ENCODE data around the gene SIK3.
A peak's percentile ranks its signal among the peaks of the same experiment; 100 is the strongest.

SIK3 gene

GRCh38 chr11:116997071-116997470, 101.2 kb downstream of the SIK3 start:
- no peak for DNase-seq

DNA sequence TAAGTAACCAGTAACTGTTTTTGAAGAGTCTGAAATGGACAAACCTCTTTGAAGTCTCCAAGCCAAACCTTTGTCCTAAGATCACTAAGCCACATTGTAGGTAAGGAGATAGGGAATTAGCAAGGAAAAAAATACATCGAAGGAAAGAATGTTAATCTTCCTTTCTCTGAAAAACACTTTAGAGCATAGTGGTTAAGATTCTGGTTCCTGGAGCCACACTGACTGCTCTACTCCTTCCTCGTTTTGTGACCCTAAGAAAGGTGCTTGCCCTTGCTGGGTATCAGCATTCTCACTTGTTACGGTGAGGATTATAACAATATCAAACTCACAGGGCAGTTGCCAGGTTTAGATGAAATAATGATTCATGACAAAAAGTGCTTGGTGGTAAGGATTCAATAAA, 104.0 kb downstream of the SIK3 start:
- DNase-seq: no peak

DNA sequence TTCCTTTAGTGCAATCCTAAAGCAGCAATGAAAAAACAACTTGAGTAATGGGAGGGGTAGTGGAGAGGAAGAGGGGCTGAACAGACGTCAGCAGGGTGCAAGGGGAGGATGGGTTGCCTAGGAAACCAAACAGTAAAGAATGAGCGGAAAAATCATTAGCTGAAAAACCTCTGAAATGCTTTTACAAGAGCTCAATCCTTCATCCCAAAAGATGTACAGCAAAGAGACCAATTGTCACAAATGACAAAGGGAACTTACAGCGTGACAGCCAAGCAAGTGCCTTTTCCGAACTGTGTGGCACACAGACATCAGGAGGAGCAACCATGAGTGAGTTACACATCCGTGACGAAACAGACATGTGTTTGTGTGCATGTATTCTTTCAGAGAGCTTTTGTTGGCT, 104.6 kb downstream of the SIK3 start:
- DNase-seq: no peak

- no peak for DNase-seq
Observed at GRCh38 chr11:116991491-116991890, 106.7 kb downstream of the SIK3 start.

- DNase-seq: no peak
Observed at GRCh38 chr11:116990811-116991210, 107.4 kb downstream of the SIK3 start.

- DNase-seq: no peak
Observed at GRCh38 chr11:116990061-116990473, 108.2 kb downstream of the SIK3 start.

- no peak for DNase-seq
Observed at GRCh38 chr11:116989184-116989583, 109.0 kb downstream of the SIK3 start.

DNA sequence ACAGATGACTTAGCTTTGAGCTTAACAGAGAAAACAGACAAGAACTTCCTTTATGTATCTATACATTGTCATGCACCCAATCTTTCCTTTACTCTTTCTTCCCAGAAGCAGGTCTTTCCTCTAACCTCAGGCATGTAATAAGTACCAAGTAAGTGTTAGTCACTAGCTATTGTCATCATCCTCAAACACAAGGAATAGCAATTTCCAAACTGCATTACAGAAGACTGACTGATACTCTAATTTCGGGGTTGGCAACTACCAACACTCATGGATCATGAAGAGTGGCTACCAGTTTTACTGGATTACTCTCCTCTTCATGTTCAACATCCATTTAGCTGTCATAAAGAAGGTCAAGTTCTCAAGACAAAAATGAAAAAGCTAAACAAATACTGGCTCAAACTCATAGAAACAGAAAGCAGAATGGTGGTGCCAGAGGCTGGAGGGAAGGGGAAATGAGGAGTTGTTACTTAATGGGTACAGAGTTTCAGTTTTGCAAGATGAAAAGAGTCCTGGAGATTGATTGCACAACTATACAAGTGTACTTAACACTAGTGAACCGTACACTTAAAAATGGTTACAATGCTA, 111.6 kb downstream of the SIK3 start:
- DNase-seq: no peak

- DNase-seq: peak; percentile 38
Observed at GRCh38 chr11:116984589-116984988, 113.6 kb downstream of the SIK3 start.

DNA sequence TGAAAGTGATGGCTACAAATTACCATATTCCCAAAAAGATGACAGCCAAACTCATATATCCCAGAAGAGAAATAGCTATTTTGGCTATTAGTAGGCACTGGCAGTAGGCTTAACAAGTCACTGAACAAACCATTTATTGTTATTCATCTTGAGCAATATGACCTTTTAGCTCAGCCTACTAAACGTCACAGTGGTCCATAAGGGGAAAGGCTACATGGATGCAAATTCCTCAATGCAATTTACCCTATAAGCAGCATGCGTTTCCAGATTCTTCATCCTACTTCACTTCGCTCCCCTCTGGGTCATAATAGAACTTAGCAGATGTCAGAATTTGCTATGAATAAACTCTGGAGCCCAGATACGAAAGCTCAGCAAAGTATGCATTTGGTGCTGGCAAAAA, 114.0 kb downstream of the SIK3 start:
- DNase-seq: no peak

DNA sequence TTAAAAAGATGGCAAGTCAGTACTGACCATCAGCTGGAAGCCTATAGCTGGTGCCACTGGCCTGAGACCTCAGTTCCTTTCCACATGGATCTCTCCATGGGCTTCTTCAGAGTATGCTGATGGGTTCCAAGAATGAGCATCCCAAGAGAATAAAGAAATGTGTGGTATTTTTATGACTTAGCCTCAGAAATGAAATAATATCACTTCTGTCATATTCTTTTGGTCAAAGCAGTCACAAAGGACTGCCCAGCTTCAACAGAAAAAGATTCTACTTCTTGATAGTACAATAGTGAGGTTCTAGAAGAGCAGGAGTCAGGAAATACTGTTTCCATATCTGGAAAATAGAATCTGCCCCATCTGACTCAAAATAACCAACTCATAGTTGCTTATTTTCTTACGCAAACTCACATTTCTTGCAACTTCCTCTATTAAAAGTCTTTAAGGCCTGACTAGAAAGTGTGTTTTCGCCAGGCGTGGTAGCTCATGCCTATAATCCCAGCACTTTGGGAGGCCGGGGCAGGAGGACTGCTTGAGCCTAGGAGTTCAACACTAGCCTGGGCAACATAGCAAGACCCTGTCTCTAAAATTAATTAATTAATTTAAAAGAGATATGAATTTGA, 116.9 kb downstream of the SIK3 start:
- DNase-seq: peak; percentile 36

GRCh38 chr11:116980136-116980793, 118.0 kb downstream of the SIK3 start:
- DNase-seq: no peak

- DNase-seq: no peak
Observed at GRCh38 chr11:116976941-116977570, 121.2 kb downstream of the SIK3 start.

DNA sequence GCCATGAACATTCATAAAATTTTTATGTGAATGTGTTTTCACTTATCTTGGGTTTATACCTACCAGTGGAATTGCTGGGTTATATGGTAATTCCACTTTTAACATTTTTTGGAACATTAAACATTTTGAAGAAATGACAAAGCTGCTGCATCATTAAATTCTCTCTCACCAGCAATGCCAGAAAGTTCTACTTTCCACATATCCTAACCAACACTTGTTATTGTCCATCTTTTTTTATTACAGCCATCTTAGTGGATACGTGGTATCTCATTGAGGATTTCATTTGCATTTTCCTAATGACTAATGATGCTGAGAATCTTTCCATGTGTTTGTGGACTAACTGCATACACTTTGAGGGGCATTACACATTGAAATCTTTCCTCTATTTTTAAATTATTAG, 122.6 kb downstream of the SIK3 start:
- DNase-seq: no peak

DNA sequence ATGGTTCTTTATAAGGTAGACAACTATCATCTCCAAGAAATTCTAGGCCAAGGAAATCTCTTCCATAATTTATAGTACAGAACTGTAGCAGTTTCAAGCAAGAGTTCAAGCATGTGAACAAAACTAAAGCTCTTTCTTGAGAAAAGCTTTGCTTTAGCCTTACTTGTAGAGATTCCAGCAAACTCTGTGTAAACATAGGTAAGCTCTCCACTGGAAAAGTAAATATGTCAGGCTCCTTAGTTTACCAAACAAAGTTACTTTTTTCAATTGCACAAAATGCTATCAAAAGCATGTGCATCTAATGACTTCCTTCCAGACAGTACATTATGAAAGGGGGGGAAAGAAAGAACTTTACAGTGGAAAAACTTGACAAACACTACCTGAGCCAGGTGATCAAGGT, 125.0 kb downstream of the SIK3 start:
- DNase-seq: no peak

- DNase-seq: no peak
Observed at GRCh38 chr11:116972691-116973090, 125.5 kb downstream of the SIK3 start.

- peak; percentile 48 for DNase-seq
Observed at GRCh38 chr11:116970485-116971292, 127.5 kb downstream of the SIK3 start.

DNA sequence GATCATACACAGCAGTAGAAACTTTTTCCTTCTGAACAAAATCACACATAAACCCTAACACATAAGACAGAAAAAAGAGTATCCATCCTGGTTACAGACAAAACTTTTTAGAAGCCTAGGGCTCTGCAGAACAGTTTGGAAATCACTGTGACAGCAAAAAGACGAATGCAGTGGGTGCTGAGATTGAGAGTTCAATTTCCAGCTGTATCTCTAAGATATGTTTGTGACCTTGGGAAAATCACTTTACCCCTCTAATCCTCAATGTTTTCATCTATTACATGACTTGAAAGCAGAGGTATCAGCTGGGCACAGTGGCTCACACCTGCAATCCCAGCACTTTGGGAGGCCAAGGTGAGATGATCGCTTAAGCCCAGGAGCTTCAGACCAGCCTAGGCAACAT, 128.5 kb downstream of the SIK3 start:
- no peak for DNase-seq

DNA sequence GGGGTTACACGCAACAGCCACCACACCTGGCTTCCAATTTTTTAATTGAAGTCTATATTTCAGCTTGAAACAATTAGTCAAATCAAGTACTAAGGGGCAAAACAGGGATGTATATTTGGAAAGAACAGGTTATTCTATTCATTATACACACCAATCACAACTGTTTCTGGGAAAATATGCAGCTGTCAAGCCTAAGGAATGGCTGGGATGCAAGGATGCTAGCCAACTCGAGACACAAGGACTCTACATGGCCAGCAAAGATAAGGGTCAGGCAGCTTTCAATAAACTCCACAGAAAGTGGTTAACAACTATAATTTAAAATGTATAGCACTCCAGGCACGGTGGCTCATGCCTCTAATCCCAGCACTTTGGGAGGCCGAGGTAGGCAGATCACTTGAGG, 134.0 kb downstream of the SIK3 start:
- DNase-seq: no peak

DNA sequence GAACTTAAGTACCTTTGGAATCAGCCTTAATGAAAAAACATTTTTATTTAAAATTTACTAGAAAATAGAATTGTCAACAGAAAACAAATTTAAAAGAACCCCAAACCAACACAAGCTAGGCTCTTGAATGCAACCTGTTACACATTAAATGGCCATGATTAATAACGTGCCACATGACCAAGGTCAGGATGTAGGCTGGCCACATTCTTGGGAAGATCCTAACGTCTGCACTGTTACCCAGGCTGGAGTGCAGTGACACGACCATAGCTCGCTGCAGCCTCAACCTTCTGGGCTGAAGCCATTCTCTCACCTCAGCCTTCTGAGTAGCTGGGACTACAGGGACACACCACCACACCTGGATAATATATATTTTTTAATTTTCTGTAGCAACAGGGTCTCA, 134.4 kb downstream of the SIK3 start:
- no peak for DNase-seq

DNA sequence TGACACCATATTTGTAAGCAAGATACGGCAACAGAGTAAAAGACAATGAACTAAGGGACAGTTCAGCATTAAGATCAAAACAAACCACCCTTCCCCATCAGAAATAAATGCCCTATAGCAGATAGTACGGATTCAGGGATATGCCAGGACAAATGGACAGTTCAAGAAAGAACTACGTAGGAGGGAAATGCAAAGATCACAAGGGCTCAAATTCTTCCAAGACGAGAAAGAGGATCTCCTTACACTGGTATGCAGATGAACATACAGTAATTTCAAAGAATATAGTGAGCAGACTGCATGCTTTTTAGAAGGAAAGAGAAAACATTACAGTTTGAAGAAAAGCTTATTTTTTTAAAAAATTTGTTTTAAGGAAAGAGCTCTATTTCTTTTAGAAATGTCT, 136.1 kb downstream of the SIK3 start:
- DNase-seq: no peak

GRCh38 chr11:116960930-116961329, 137.3 kb downstream of the SIK3 start:
- DNase-seq: no peak

GRCh38 chr11:116958246-116958645, 140.0 kb downstream of the SIK3 start:
- DNase-seq: peak; percentile 20

Measured in hematopoietic multipotent progenitor cell treated with erythropoietin and hydrocortisone succinate and interleukin-3 and kit ligand, for 8 days (in vitro differentiated cells).